Trophoblast cell (in vitro differentiated cells and primary cell): ENCODE measurements around the gene THEMIS2.

Experiments used
- DNase-seq, 2 donors: peaks; one replicate each; pipeline ENCODE4 v3.0.0-alpha.2; 2016
- H2AFZ ChIP-seq: 2 replicates; pipeline ENCODE4 v1.6.1; 2013; ENCODE audit warnings: low read length, moderate library complexity, mild to moderate bottlenecking; ENCODE audit not compliant: insufficient read depth, poor library complexity
- H2AK5ac ChIP-seq: 2 replicates; pipeline ENCODE4 v1.6.1; 2013; ENCODE audit warnings: mild to moderate bottlenecking, low read length
- H2BK120ac ChIP-seq: 2 replicates; pipeline ENCODE4 v1.6.1; 2013; ENCODE audit warnings: low read length, mild to moderate bottlenecking, moderate library complexity; ENCODE audit not compliant: insufficient read depth, poor library complexity
- H2BK12ac ChIP-seq: 2 replicates; pipeline ENCODE4 v1.6.1; 2013; ENCODE audit warnings: mild to moderate bottlenecking, low read length, moderate library complexity
- H2BK5ac ChIP-seq: 2 replicates; pipeline ENCODE4 v1.6.1; 2013; ENCODE audit warnings: low read length, low read depth, moderate library complexity, mild to moderate bottlenecking; ENCODE audit not compliant: poor library complexity
- H3K14ac ChIP-seq: 2 replicates; pipeline ENCODE4 v1.6.1; 2013; ENCODE audit warnings: mild to moderate bottlenecking, low read length
- H3K18ac ChIP-seq: 2 replicates; pipeline ENCODE4 v1.6.1; 2013; ENCODE audit warnings: mild to moderate bottlenecking, low read length
- H3K23ac ChIP-seq: 2 replicates; pipeline ENCODE4 v1.6.1; 2013; ENCODE audit warnings: low read length
- H3K27ac ChIP-seq: 2 replicates; pipeline ENCODE4 v1.5.1; 2013; ENCODE audit warnings: low read depth, mild to moderate bottlenecking, inconsistent platforms, low read length, moderate library complexity
- H3K27me3 ChIP-seq: 2 replicates; pipeline ENCODE4 v1.6.1; 2013; ENCODE audit warnings: inconsistent platforms, mild to moderate bottlenecking, low read length, moderate library complexity; ENCODE audit not compliant: insufficient read depth
- H3K36me3 ChIP-seq, 2 experiments: 1 replicate in 1 of 2; 2 replicates in 1 of 2; pipeline ENCODE4 v1.6.1; 2013; ENCODE audit warnings: low read length in 2 of 2, mild to moderate bottlenecking in 2 of 2, moderate library complexity in 1 of 2; ENCODE audit not compliant: insufficient read depth in 2 of 2, control insufficient read depth in 1 of 2
- H3K4ac ChIP-seq: 2 replicates; pipeline ENCODE4 v1.6.1; 2013; ENCODE audit warnings: low read depth, mild to moderate bottlenecking, low read length, moderate library complexity
- H3K4me1 ChIP-seq, 2 experiments: 1 replicate in 1 of 2; 2 replicates in 1 of 2; pipeline ENCODE4 v1.6.1; 2013; ENCODE audit warnings: low read length in 2 of 2, mild to moderate bottlenecking in 2 of 2, moderate library complexity in 1 of 2; ENCODE audit not compliant: insufficient read depth in 2 of 2, control insufficient read depth in 1 of 2
- H3K4me2 ChIP-seq: 2 replicates; pipeline ENCODE4 v1.6.1; 2013; ENCODE audit warnings: inconsistent platforms, mild to moderate bottlenecking, low read length, moderate library complexity
- H3K4me3 ChIP-seq: 2 replicates; pipeline ENCODE4 v1.5.1; 2013; ENCODE audit warnings: mild to moderate bottlenecking, low read depth, low read length, inconsistent platforms
- H3K79me1 ChIP-seq: one replicate; pipeline ENCODE4 v1.6.1; 2013; ENCODE audit warnings: low read length
- H3K79me2 ChIP-seq: 2 replicates; pipeline ENCODE4 v1.6.1; 2013; ENCODE audit warnings: low read length, mild to moderate bottlenecking; ENCODE audit not compliant: control insufficient read depth, insufficient read depth, poor library complexity
- H3K9ac ChIP-seq: 2 replicates; pipeline ENCODE4 v1.6.1; 2013; ENCODE audit warnings: mild to moderate bottlenecking, low read length
- H3K9me3 ChIP-seq: 2 replicates; pipeline ENCODE4 v1.6.1; 2013; ENCODE audit warnings: low read depth, mild to moderate bottlenecking, control low read depth, inconsistent platforms, low read length; ENCODE audit not compliant: insufficient read depth
- H4K12ac ChIP-seq: 2 replicates; pipeline ENCODE4 v1.6.1; 2013; ENCODE audit warnings: low read depth, mild to moderate bottlenecking, low read length, moderate library complexity
- H4K8ac ChIP-seq: 2 replicates; pipeline ENCODE4 v1.6.1; 2013; ENCODE audit warnings: low read depth, mild to moderate bottlenecking, low read length, moderate library complexity
- H4K91ac ChIP-seq: one replicate; pipeline ENCODE4 v1.6.1; 2013; ENCODE audit warnings: low read depth, mild to moderate bottlenecking, low read length, moderate library complexity
- WGBS: extraction: QIAGEN DNeasy Blood & Tissue Kit; methylation state at CpG from one replicate; pipeline ENCODE4 v1.1.7; 2013; ENCODE audit warnings: missing lambda C conversion rate; ENCODE audit not compliant: insufficient read length, insufficient coverage; ENCODE audit errors: extremely low coverage; 5-methylcytosine and 5-hydroxymethylcytosine counted together

The THEMIS2 gene

GRCh38 chr1:27887215-27888021 lies 15.1 kb downstream of the THEMIS2 start:
- no peaks in the 10 kb centered on the region for H3K27me3 ChIP-seq
- H3K4ac ChIP-seq = no peak overlapping the region
- no peaks in the 10 kb centered on the region for H3K79me1 ChIP-seq
- no peak overlapping the region for H3K23ac ChIP-seq
- no peak overlapping the region for H4K12ac ChIP-seq
- DNase-seq = no peak
- no peaks in the 10 kb centered on the region for H3K79me2 ChIP-seq
- H3K14ac ChIP-seq = no peak overlapping the region
- no peak overlapping the region for H2BK120ac ChIP-seq
- H3K4me2 ChIP-seq = no peak overlapping the region
- H3K9me3 ChIP-seq = peaks cover 2% of the 10 kb centered on the region
- no peak overlapping the region for H4K8ac ChIP-seq
- WGBS = no CpG with 5 or more reads among the region's 8 CpGs
- no peak overlapping the region for H3K4me3 ChIP-seq
- no peak overlapping the region for H3K9ac ChIP-seq
- H2AK5ac ChIP-seq = no peak overlapping the region
- no peak overlapping the region for H4K91ac ChIP-seq
- H2BK12ac ChIP-seq = no peak overlapping the region
- no peak overlapping the region for H2BK5ac ChIP-seq
- peaks cover 7 to 11% of the 10 kb centered on the region in 2 experiments for H3K36me3 ChIP-seq
- H3K27ac ChIP-seq = no peak overlapping the region
- no peaks in the 10 kb centered on the region for H3K4me1 ChIP-seq
- no peak overlapping the region for H2AFZ ChIP-seq
- no peak overlapping the region for H3K18ac ChIP-seq

- WGBS = no CpG with 5 or more reads among the region's 3 CpGs
- Histone ChIP-seq H2BK5ac (no peak overlapping the region), H4K8ac (no peak overlapping the region)
Observed at GRCh38 chr1:27889506-27889905, 17.2 kb downstream of the THEMIS2 start.

GRCh38 chr1:27891196-27891889 lies 19.0 kb downstream of the THEMIS2 start:
- H3K36me3 ChIP-seq = peaks cover 21 to 37% of the 10 kb centered on the region in 2 experiments
- H3K4me3 ChIP-seq = no peak overlapping the region
- H2BK12ac ChIP-seq = no peak overlapping the region
- H3K14ac ChIP-seq = no peak overlapping the region
- no peak overlapping the region for H3K4me2 ChIP-seq
- no peaks in the 10 kb centered on the region for H3K9me3 ChIP-seq
- no peak overlapping the region for H4K91ac ChIP-seq
- no peak overlapping the region for H3K23ac ChIP-seq
- H3K4ac ChIP-seq = no peak overlapping the region
- H3K27ac ChIP-seq = no peak overlapping the region
- no peak overlapping the region for H4K12ac ChIP-seq
- H2AFZ ChIP-seq = no peak overlapping the region
- WGBS = no CpG with 5 or more reads among the region's 7 CpGs
- no peak overlapping the region for H2BK120ac ChIP-seq
- H2AK5ac ChIP-seq = no peak overlapping the region
- no peak overlapping the region for H3K9ac ChIP-seq
- no peaks in the 10 kb centered on the region for H3K27me3 ChIP-seq
- no peaks in the 10 kb centered on the region for H3K4me1 ChIP-seq
- no peaks in the 10 kb centered on the region for H3K79me1 ChIP-seq
- peak in 1 of 2 donors; percentile 28 for DNase-seq
- no peak overlapping the region for H4K8ac ChIP-seq
- no peak overlapping the region for H2BK5ac ChIP-seq
- H3K18ac ChIP-seq = no peak overlapping the region
- no peaks in the 10 kb centered on the region for H3K79me2 ChIP-seq

More at GRCh38 chr1:27889506-27889905, 17.2 kb downstream of the THEMIS2 start:
- H3K4me2 ChIP-seq = no peak overlapping the region
- H3K4ac ChIP-seq = no peak overlapping the region
- DNase-seq = no peak
- no peaks in the 10 kb centered on the region for H3K27me3 ChIP-seq
- no peak overlapping the region for H2BK120ac ChIP-seq
- no peaks in the 10 kb centered on the region for H3K9me3 ChIP-seq
- no peak overlapping the region for H3K9ac ChIP-seq
- H2AK5ac ChIP-seq = no peak overlapping the region
- no peak overlapping the region for H3K14ac ChIP-seq
- no peak overlapping the region for H4K91ac ChIP-seq
- H4K12ac ChIP-seq = no peak overlapping the region
- H3K79me2 ChIP-seq = no peaks in the 10 kb centered on the region
- no peak overlapping the region for H3K18ac ChIP-seq
- no peak overlapping the region for H3K27ac ChIP-seq
- H3K23ac ChIP-seq = no peak overlapping the region
- peaks cover 16 to 24% of the 10 kb centered on the region in 2 experiments for H3K36me3 ChIP-seq
- no peak overlapping the region for H2AFZ ChIP-seq
- no peak overlapping the region for H2BK12ac ChIP-seq
- H3K4me1 ChIP-seq = no peaks in the 10 kb centered on the region
- H3K79me1 ChIP-seq = no peaks in the 10 kb centered on the region
- no peak overlapping the region for H3K4me3 ChIP-seq

GRCh38 chr1:27894521-27894920 lies 22.2 kb downstream of the THEMIS2 start:
- no peak overlapping the region for H4K91ac ChIP-seq
- no peak overlapping the region for H4K8ac ChIP-seq
- H3K18ac ChIP-seq = no peak overlapping the region
- H2AFZ ChIP-seq = no peak overlapping the region
- H3K36me3 ChIP-seq = peaks cover 23 to 40% of the 10 kb centered on the region in 2 experiments
- no peak for DNase-seq
- no peak overlapping the region for H3K14ac ChIP-seq
- H3K27me3 ChIP-seq = no peaks in the 10 kb centered on the region
- no peaks in the 10 kb centered on the region for H3K79me2 ChIP-seq
- H3K4me1 ChIP-seq = no peaks in the 10 kb centered on the region
- no peak overlapping the region for H3K4ac ChIP-seq
- H3K79me1 ChIP-seq = no peaks in the 10 kb centered on the region
- H3K23ac ChIP-seq = no peak overlapping the region
- no peak overlapping the region for H2BK5ac ChIP-seq
- no peak overlapping the region for H3K4me3 ChIP-seq
- no CpG with 5 or more reads among the region's 3 CpGs for WGBS
- no peak overlapping the region for H2BK12ac ChIP-seq
- no peak overlapping the region for H3K4me2 ChIP-seq
- no peak overlapping the region for H4K12ac ChIP-seq
- no peak overlapping the region for H3K9ac ChIP-seq
- H3K9me3 ChIP-seq = no peaks in the 10 kb centered on the region
- no peak overlapping the region for H3K27ac ChIP-seq
- no peak overlapping the region for H2BK120ac ChIP-seq
- H2AK5ac ChIP-seq = no peak overlapping the region
